Measurements from ENCODE around the gene GALNT2.

The GALNT2 gene

GRCh38 chr1:230138561-230139239, 71.7 kb downstream of the GALNT2 start:
- TF ChIP-seq POLR2AphosphoS5 (IDR thresholded peaks at IDR 0.05; ENCODE audit: low read depth, low read length) (no peak), REST (IDR thresholded peaks at IDR 0.05; ENCODE audit: insufficient read depth in 1 of 2, low read depth in 2 of 2, low read length in 2 of 2) (no peak), TAF1 (IDR thresholded peaks at IDR 0.05; ENCODE audit: borderline replicate concordance, insufficient read depth, low read length) (no peak), FOXP2 (optimal IDR thresholded peaks at IDR 0.05; ENCODE audit: borderline replicate concordance, extremely low read depth, extremely low read length, insufficient read depth) (no peak), SIN3A (IDR thresholded peaks at IDR 0.05; ENCODE audit: borderline replicate concordance, insufficient read depth, low read length) (no peak)

- TF ChIP-seq POLR2AphosphoS5 (IDR thresholded peaks at IDR 0.05; ENCODE audit: low read depth, low read length) (no peak), REST (IDR thresholded peaks at IDR 0.05; ENCODE audit: insufficient read depth in 1 of 2, low read depth in 2 of 2, low read length in 2 of 2) (no peak), SIN3A (IDR thresholded peaks at IDR 0.05; ENCODE audit: borderline replicate concordance, insufficient read depth, low read length) (no peak), TAF1 (IDR thresholded peaks at IDR 0.05; ENCODE audit: borderline replicate concordance, insufficient read depth, low read length) (no peak), FOXP2 (optimal IDR thresholded peaks at IDR 0.05; ENCODE audit: borderline replicate concordance, extremely low read depth, extremely low read length, insufficient read depth) (no peak)
Observed at GRCh38 chr1:230139315-230139714, 72.3 kb downstream of the GALNT2 start.

GRCh38 chr1:230139741-230140140, 72.7 kb downstream of the GALNT2 start:
- no peak for TF ChIP-seq TAF1 (IDR thresholded peaks at IDR 0.05; ENCODE audit: borderline replicate concordance, insufficient read depth, low read length)
- TF ChIP-seq SIN3A (IDR thresholded peaks at IDR 0.05; ENCODE audit: borderline replicate concordance, insufficient read depth, low read length), result no peak
- no peak for TF ChIP-seq FOXP2 (optimal IDR thresholded peaks at IDR 0.05; ENCODE audit: borderline replicate concordance, extremely low read depth, extremely low read length, insufficient read depth)
- no peak for TF ChIP-seq REST (IDR thresholded peaks at IDR 0.05; ENCODE audit: insufficient read depth in 1 of 2, low read depth in 2 of 2, low read length in 2 of 2)
- no peak for TF ChIP-seq POLR2AphosphoS5 (IDR thresholded peaks at IDR 0.05; ENCODE audit: low read depth, low read length)

- TF ChIP-seq REST (IDR thresholded peaks at IDR 0.05; ENCODE audit: insufficient read depth in 1 of 2, low read depth in 2 of 2, low read length in 2 of 2) (no peak), SIN3A (IDR thresholded peaks at IDR 0.05; ENCODE audit: borderline replicate concordance, insufficient read depth, low read length) (peak; percentile 42; the same call in 1 of the 2 replicates)
Observed at GRCh38 chr1:230140221-230141020, 73.4 kb downstream of the GALNT2 start.
